ENCODE data around the gene PHPT1.
"Not testable (repeated sequence)": the region's sequence is repeated elsewhere in the genome, so short reads cannot be mapped to it uniquely, and the experiment has no call there.

Gene PHPT1

GRCh38 chr9:136849038-136849959 lies at the start of gene PHPT1:
Gene PHPT1, plus strand, starts transcription at chr9:136849409. Its CDS starts 22 bp downstream, at chr9:136849431.
- peak; percentile 99 for DNase-seq (ENCODE audit: low read depth)

GRCh38 chr9:136799854-136800657 lies 49.2 kb upstream of the PHPT1 start:
- DNase-seq (ENCODE audit: low read depth): no peak

- no peak for DNase-seq (ENCODE audit: low read depth)
Observed at GRCh38 chr9:136802321-136802720, 46.9 kb upstream of the PHPT1 start.

- DNase-seq (ENCODE audit: low read depth): not testable (repeated sequence)
Observed at GRCh38 chr9:136803009-136803550, 46.1 kb upstream of the PHPT1 start.

- DNase-seq (ENCODE audit: low read depth): no peak
Observed at GRCh38 chr9:136803551-136804508, 45.4 kb upstream of the PHPT1 start.

GRCh38 chr9:136804509-136805206 lies 44.6 kb upstream of the PHPT1 start:
- no peak for DNase-seq (ENCODE audit: low read depth)

- no peak for DNase-seq (ENCODE audit: low read depth)
Observed at GRCh38 chr9:136805207-136805740, 43.9 kb upstream of the PHPT1 start.

GRCh38 chr9:136806067-136806466 lies 43.1 kb upstream of the PHPT1 start:
- DNase-seq (ENCODE audit: low read depth): no peak

- no peak for DNase-seq (ENCODE audit: low read depth)
Observed at GRCh38 chr9:136806631-136807201, 42.5 kb upstream of the PHPT1 start.

- DNase-seq (ENCODE audit: low read depth): peak; percentile 57
Observed at GRCh38 chr9:136807281-136808074, 41.7 kb upstream of the PHPT1 start, which contains the start of gene RABL6. Gene RABL6, plus strand, starts transcription at chr9:136807948. Its CDS starts 249 bp downstream, at chr9:136808197.

- no peak for DNase-seq (ENCODE audit: low read depth)
Observed at GRCh38 chr9:136808075-136808805, 41.0 kb upstream of the PHPT1 start.

- peak; percentile 27 for DNase-seq (ENCODE audit: low read depth)
Observed at GRCh38 chr9:136808806-136809158, 40.4 kb upstream of the PHPT1 start.

- no peak for DNase-seq (ENCODE audit: low read depth)
Observed at GRCh38 chr9:136814725-136815421, 34.3 kb upstream of the PHPT1 start.

GRCh38 chr9:136815422-136815782 lies 33.8 kb upstream of the PHPT1 start:
- DNase-seq (ENCODE audit: low read depth): no peak

- DNase-seq (ENCODE audit: low read depth): no peak
Observed at GRCh38 chr9:136820971-136821825, 28.0 kb upstream of the PHPT1 start.

GRCh38 chr9:136821826-136822544 lies 27.2 kb upstream of the PHPT1 start:
- no peak for DNase-seq (ENCODE audit: low read depth)
